ENCODE results near the gene FOXJ3.

The FOXJ3 gene

DNA sequence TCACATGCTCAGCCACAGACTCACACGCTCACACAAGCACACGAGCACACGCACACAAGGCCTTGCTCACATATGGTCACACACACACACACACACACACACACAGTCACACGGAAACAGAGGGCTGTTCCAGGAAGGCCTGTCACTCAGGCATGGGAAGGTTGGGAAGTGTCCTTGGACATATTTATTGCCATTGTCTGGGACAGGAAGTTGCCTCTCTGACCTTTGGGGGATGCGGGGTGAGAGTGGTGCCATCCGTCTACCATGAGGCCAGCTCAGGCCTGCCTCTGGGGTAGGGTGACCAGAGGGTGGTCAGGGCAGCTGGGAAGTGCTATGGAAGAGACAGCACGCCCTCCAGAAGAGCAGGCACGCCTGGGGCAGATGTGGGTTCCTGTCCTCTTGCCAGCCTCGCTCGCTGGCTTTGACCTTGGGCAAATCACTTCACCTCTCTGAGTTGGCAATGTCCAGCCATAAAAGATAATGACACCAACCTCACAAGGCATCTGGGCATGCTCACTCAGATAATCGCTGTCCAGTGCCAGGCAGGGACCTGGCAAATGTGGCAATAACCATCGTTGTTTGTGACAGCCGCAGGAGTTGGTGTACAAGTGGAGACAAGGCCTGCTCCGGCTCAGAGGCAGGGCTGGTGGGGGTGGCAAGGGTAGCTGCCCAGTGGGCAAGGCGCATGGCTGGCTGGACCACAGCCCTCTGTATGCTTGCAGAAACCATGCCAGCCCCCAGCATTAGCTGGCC, 162.5 kb downstream of the FOXJ3 start:
- in situ Hi-C loops (cut with HindIII; ENCODE audit: low sequenced_read_pairs) = no loop called here
- no peak overlapping the region for H3K4me3 ChIP-seq (ENCODE audit: low read depth, low read length)
- no peak for DNase-seq (ENCODE audit: low read depth, low spot score)
- TF ChIP-seq, protein P1, sequence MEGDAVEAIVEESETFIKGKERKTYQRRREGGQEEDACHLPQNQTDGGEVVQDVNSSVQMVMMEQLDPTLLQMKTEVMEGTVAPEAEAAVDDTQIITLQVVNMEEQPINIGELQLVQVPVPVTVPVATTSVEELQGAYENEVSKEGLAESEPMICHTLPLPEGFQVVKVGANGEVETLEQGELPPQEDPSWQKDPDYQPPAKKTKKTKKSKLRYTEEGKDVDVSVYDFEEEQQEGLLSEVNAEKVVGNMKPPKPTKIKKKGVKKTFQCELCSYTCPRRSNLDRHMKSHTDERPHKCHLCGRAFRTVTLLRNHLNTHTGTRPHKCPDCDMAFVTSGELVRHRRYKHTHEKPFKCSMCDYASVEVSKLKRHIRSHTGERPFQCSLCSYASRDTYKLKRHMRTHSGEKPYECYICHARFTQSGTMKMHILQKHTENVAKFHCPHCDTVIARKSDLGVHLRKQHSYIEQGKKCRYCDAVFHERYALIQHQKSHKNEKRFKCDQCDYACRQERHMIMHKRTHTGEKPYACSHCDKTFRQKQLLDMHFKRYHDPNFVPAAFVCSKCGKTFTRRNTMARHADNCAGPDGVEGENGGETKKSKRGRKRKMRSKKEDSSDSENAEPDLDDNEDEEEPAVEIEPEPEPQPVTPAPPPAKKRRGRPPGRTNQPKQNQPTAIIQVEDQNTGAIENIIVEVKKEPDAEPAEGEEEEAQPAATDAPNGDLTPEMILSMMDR (IDR thresholded peaks at IDR 0.05; ENCODE audit: low read depth, low read length) = no peak

DNA sequence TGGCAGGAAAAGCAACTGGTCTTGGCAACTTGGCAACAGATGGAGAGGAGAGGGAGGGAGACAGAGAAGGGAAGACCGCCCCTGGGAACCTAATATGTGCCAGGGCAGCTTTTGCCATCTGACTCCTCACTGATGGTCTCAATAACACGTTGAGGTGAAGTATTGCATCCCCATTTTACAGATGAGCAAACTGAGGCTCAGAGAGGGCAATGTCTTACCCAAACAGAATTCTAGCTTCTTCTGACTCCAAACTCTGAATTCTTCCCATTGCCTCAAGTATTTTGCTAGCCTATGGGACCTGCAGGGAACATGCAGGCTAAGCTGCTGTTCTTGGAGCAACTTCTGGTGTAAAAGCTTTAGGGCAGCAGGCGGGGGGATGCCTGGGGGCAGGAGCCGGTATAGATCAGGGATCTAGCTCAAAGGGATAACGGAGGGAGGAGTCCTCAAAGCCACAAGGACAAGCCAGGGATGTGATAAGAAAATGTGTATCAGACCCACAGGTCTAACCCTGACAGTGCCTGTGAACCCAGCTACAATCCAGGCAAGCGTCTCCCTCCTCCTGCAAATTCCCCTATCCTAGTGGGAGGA, 163.3 kb downstream of the FOXJ3 start:
- TF ChIP-seq, protein P1 (IDR thresholded peaks at IDR 0.05; ENCODE audit: low read depth, low read length) = no peak
- DNase-seq (ENCODE audit: low read depth, low spot score) = no peak
- no peak overlapping the region for H3K4me3 ChIP-seq (ENCODE audit: low read depth, low read length)
- in situ Hi-C loops (cut with HindIII; ENCODE audit: low sequenced_read_pairs) = no loop called here

DNA sequence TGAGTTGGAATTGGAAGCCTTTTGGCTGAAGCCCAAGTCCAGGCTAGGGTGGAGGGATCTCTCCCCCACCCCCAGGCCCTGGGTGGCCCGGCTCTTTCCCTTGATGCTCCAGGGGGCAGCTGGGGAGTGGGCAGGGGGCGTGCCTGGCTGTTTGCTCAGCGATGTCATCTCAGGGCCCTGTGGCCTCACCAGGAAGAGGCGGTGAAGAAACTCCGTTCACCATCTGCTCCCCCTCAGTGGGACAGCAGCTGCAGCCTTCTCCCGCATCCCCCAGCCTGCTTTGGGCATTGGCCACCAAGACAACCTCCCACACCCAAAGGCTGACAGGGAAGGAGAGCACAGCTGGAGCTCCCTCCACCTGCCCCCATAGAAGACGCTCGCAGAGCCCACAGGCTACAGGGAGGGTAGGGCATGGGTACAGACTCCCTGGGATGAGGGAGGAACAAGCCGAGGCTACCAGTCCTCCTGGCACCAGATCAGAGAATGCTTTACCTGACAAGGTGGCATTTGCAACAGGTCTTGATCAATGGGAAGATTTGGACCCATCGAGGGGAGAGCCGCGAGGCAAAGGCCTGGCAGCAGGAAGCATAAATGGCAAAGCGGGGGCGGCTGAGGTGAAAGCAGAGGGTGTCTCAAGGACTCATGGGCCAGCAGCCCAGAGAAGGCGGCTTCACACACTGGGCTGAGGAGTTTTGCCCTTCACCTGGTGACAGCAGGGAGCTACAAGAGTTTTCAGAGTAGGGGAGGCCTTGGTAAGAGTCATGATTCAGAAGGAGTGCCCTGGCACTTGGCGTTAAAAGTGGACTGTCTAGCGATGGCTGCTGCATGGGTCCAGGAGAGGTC, 164.0 kb downstream of the FOXJ3 start:
- TF ChIP-seq, protein P1 (IDR thresholded peaks at IDR 0.05; ENCODE audit: low read depth, low read length) = no peak
- H3K4me3 ChIP-seq (ENCODE audit: low read depth, low read length) = no peak overlapping the region
- no peak for DNase-seq (ENCODE audit: low read depth, low spot score)
- in situ Hi-C loops (cut with HindIII; ENCODE audit: low sequenced_read_pairs) = no loop called here

DNA sequence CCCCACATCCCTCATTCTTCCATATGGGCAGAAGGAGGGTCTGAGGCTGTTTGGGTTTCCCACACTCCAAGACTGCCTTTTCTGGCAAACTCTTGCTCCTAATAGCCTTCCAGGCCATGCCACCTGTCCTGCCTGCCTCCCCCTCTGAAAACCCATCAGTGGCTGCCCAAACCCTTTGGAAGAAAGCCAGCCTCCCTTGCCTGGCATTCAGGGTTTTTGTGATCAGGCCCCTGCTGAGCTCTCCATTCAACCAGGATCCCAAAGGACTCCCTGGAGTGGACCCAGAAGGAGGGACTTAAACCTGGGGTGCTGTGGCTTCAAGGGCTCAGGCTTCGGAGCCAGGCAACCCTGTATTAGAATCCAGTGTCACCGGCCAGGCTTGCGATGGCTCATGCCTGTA, 166.3 kb downstream of the FOXJ3 start:
- no peak for DNase-seq (ENCODE audit: low read depth, low spot score)
- TF ChIP-seq, protein P1 (IDR thresholded peaks at IDR 0.05; ENCODE audit: low read depth, low read length) = no peak
- in situ Hi-C loops (cut with HindIII; ENCODE audit: low sequenced_read_pairs) = no loop called here

DNA sequence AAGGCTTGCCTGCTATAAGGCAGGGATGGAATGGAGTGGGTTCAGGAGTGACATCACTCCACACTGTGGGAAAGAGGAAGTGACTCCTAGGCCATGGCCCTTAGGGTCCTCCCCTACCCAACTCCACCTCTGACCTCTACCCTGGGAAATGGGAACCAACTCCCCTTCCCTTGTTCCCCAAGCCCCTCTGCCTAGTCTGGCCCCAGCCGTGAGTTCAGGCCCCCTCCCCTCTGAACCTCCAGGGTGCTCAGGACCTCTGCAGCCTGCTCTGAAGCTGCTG, 166.7 kb downstream of the FOXJ3 start:
- H3K4me3 ChIP-seq (ENCODE audit: low read depth, low read length) = no peak overlapping the region
- TF ChIP-seq, protein P1 (IDR thresholded peaks at IDR 0.05; ENCODE audit: low read depth, low read length) = no peak
- no peak for DNase-seq (ENCODE audit: low read depth, low spot score)
- in situ Hi-C loops (cut with HindIII; ENCODE audit: low sequenced_read_pairs) = no loop called here

More for the DNA sequence above, 166.3 kb downstream of the FOXJ3 start:
- no peak overlapping the region for H3K4me3 ChIP-seq (ENCODE audit: low read depth, low read length)

DNA sequence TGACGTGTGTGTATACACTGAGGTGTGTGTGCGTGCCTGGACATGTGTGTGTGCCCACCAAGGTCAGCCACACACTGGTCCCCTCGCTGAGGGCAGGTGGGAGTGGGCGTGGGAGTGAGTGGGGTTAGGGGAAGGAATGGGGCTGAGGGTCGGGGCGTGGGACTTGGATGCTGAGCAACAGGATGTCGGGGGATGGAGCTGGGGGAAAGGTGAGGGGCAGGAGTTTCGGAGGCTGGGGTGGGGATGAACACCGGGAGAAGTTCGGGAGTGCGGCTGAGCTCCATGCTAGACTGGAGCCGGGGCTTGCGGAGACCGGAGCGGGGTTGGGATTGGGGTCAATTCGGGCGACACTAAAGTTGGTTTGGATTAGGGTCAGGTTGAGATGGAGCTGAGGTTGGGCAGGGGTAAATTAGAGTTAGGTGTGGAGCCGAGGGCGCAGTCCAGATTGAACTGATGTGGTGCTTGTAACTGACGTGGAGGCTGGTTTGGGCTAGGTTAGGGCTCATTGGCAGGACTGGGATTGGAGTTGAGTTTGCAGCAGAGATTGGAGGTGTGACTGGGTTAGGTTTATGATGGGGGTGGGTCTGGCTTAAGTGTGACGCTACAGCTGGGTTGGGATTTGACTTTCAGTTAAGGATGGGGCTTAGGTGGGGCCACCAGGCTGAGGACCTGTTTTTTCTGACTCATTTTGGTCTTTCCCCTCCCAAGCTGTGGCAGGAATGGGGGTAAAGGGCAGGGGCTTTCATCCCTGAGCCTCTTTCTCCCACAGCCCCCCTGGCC, 167.2 kb downstream of the FOXJ3 start:
- H3K4me3 ChIP-seq (ENCODE audit: low read depth, low read length) = no peak overlapping the region
- in situ Hi-C loops (cut with HindIII; ENCODE audit: low sequenced_read_pairs) = no loop called here
- no peak for DNase-seq (ENCODE audit: low read depth, low spot score)
- TF ChIP-seq, protein P1 (IDR thresholded peaks at IDR 0.05; ENCODE audit: low read depth, low read length) = no peak

Data from astrocyte of the spinal cord (primary cell).